ENCODE data around the gene PBX4.

The PBX4 gene

GRCh38 chr19:19534556-19535265 lies 83.8 kb downstream of the PBX4 start:
- H3K4me1 ChIP-seq (ENCODE audit: control insufficient read depth in 1 of 2, insufficient read depth in 2 of 2, low read length in 2 of 2): peaks cover 5 to 31% of the 10 kb centered on the region in 2 donors
- H3K9me3 ChIP-seq (ENCODE audit: control insufficient read depth in 1 of 2, low read length in 2 of 2): no peaks in the 10 kb centered on the region
- H3K36me3 ChIP-seq (ENCODE audit: control insufficient read depth in 1 of 2, insufficient read depth in 2 of 2, low read length in 2 of 2): peaks cover 0 to 3% of the 10 kb centered on the region in 2 donors
- no peak overlapping the region for H3K27ac ChIP-seq (ENCODE audit: low read length)
- H3K27me3 ChIP-seq (ENCODE audit: low read depth, low read length): peaks cover 14% of the 10 kb centered on the region
- H3K4me3 ChIP-seq (ENCODE audit: low read depth in 1 of 2, low read length in 2 of 2): no peak overlapping the region

GRCh38 chr19:19533841-19534240 lies 84.6 kb downstream of the PBX4 start:
- H3K4me1 ChIP-seq (ENCODE audit: control insufficient read depth in 1 of 2, insufficient read depth in 2 of 2, low read length in 2 of 2): peaks cover 4 to 32% of the 10 kb centered on the region in 2 donors
- H3K4me3 ChIP-seq (ENCODE audit: low read depth in 1 of 2, low read length in 2 of 2): no peak overlapping the region
- H3K9me3 ChIP-seq (ENCODE audit: control insufficient read depth in 1 of 2, low read length in 2 of 2): no peaks in the 10 kb centered on the region
- H3K27ac ChIP-seq (ENCODE audit: low read length): no peak overlapping the region
- H3K27me3 ChIP-seq (ENCODE audit: low read depth, low read length): peaks cover 11% of the 10 kb centered on the region
- peaks cover 0 to 3% of the 10 kb centered on the region in 2 donors for H3K36me3 ChIP-seq (ENCODE audit: control insufficient read depth in 1 of 2, insufficient read depth in 2 of 2, low read length in 2 of 2)

- Histone ChIP-seq H3K27ac (ENCODE audit: low read length) (no peak overlapping the region), H3K4me1 (ENCODE audit: control insufficient read depth in 1 of 2, insufficient read depth in 2 of 2, low read length in 2 of 2) (peaks cover 0 to 24% of the 10 kb centered on the region in 2 donors), H3K4me3 (ENCODE audit: low read depth in 1 of 2, low read length in 2 of 2) (no peak overlapping the region), H3K27me3 (ENCODE audit: low read depth, low read length) (peaks cover 3% of the 10 kb centered on the region), H3K9me3 (ENCODE audit: control insufficient read depth in 1 of 2, low read length in 2 of 2) (no peaks in the 10 kb centered on the region), H3K36me3 (ENCODE audit: control insufficient read depth in 1 of 2, insufficient read depth in 2 of 2, low read length in 2 of 2) (peaks cover 0 to 4% of the 10 kb centered on the region in 2 donors)
Observed at GRCh38 chr19:19532806-19533701, 85.4 kb downstream of the PBX4 start.

- Histone ChIP-seq H3K4me1 (ENCODE audit: control insufficient read depth in 1 of 2, insufficient read depth in 2 of 2, low read length in 2 of 2) (peaks cover 0 to 16% of the 10 kb centered on the region in 2 donors), H3K27me3 (ENCODE audit: low read depth, low read length) (no peaks in the 10 kb centered on the region), H3K9me3 (ENCODE audit: control insufficient read depth in 1 of 2, low read length in 2 of 2) (no peaks in the 10 kb centered on the region), H3K27ac (ENCODE audit: low read length) (no peak overlapping the region), H3K36me3 (ENCODE audit: control insufficient read depth in 1 of 2, insufficient read depth in 2 of 2, low read length in 2 of 2) (peaks cover 0 to 13% of the 10 kb centered on the region in 2 donors), H3K4me3 (ENCODE audit: low read depth in 1 of 2, low read length in 2 of 2) (no peak overlapping the region)
Observed at GRCh38 chr19:19531951-19532805, 86.3 kb downstream of the PBX4 start.

GRCh38 chr19:19530889-19531288 lies 87.6 kb downstream of the PBX4 start:
- no peaks in the 10 kb centered on the region for H3K9me3 ChIP-seq (ENCODE audit: control insufficient read depth in 1 of 2, low read length in 2 of 2)
- H3K36me3 ChIP-seq (ENCODE audit: control insufficient read depth in 1 of 2, insufficient read depth in 2 of 2, low read length in 2 of 2): peaks cover 0 to 24% of the 10 kb centered on the region in 2 donors
- no peak overlapping the region for H3K27ac ChIP-seq (ENCODE audit: low read length)
- no peaks in the 10 kb centered on the region for H3K27me3 ChIP-seq (ENCODE audit: low read depth, low read length)
- H3K4me3 ChIP-seq (ENCODE audit: low read depth in 1 of 2, low read length in 2 of 2): no peak overlapping the region
- peaks cover 0 to 14% of the 10 kb centered on the region in 2 donors for H3K4me1 ChIP-seq (ENCODE audit: control insufficient read depth in 1 of 2, insufficient read depth in 2 of 2, low read length in 2 of 2)

- Histone ChIP-seq H3K27me3 (ENCODE audit: low read depth, low read length) (no peaks in the 10 kb centered on the region), H3K36me3 (ENCODE audit: control insufficient read depth in 1 of 2, insufficient read depth in 2 of 2, low read length in 2 of 2) (peaks cover 0 to 24% of the 10 kb centered on the region in 2 donors), H3K9me3 (ENCODE audit: control insufficient read depth in 1 of 2, low read length in 2 of 2) (no peaks in the 10 kb centered on the region), H3K4me1 (ENCODE audit: control insufficient read depth in 1 of 2, insufficient read depth in 2 of 2, low read length in 2 of 2) (peaks cover 0 to 14% of the 10 kb centered on the region in 2 donors), H3K27ac (ENCODE audit: low read length) (no peak overlapping the region), H3K4me3 (ENCODE audit: low read depth in 1 of 2, low read length in 2 of 2) (no peak overlapping the region)
Observed at GRCh38 chr19:19530423-19530804, 88.1 kb downstream of the PBX4 start.

- H3K4me3 ChIP-seq (ENCODE audit: low read depth in 1 of 2, low read length in 2 of 2): no peak overlapping the region
- no peak overlapping the region for H3K27ac ChIP-seq (ENCODE audit: low read length)
- peaks cover 0 to 22% of the 10 kb centered on the region in 2 donors for H3K36me3 ChIP-seq (ENCODE audit: control insufficient read depth in 1 of 2, insufficient read depth in 2 of 2, low read length in 2 of 2)
Observed at GRCh38 chr19:19529783-19530422, 88.6 kb downstream of the PBX4 start.

GRCh38 chr19:19528721-19529490 lies 89.6 kb downstream of the PBX4 start, which contains the start of gene YJEFN3:
Gene YJEFN3 (plus strand): TSS chr19:19528911. CDS start chr19:19528933, 22 bp downstream.
- Histone ChIP-seq H3K27ac (ENCODE audit: low read length) (no peak within 1 kb of the TSS), H3K4me1 (ENCODE audit: control insufficient read depth in 1 of 2, insufficient read depth in 2 of 2, low read length in 2 of 2) (peaks cover 0 to 14% of the 10 kb centered on the region in 2 donors), H3K36me3 (ENCODE audit: control insufficient read depth in 1 of 2, insufficient read depth in 2 of 2, low read length in 2 of 2) (peaks cover 3 to 27% of the 10 kb centered on the region in 2 donors), H3K27me3 (ENCODE audit: low read depth, low read length) (no peaks in the 10 kb centered on the region), H3K4me3 (ENCODE audit: low read depth in 1 of 2, low read length in 2 of 2) (no peak within 1 kb of the TSS), H3K9me3 (ENCODE audit: control insufficient read depth in 1 of 2, low read length in 2 of 2) (no peaks in the 10 kb centered on the region)

More at GRCh38 chr19:19529783-19530422, 88.6 kb downstream of the PBX4 start:
- Histone ChIP-seq H3K4me1 (ENCODE audit: control insufficient read depth in 1 of 2, insufficient read depth in 2 of 2, low read length in 2 of 2) (peaks cover 0 to 14% of the 10 kb centered on the region in 2 donors), H3K9me3 (ENCODE audit: control insufficient read depth in 1 of 2, low read length in 2 of 2) (no peaks in the 10 kb centered on the region), H3K27me3 (ENCODE audit: low read depth, low read length) (no peaks in the 10 kb centered on the region)

- Histone ChIP-seq H3K27ac (ENCODE audit: low read length) (no peak overlapping the region), H3K4me3 (ENCODE audit: low read depth in 1 of 2, low read length in 2 of 2) (no peak overlapping the region), H3K27me3 (ENCODE audit: low read depth, low read length) (no peaks in the 10 kb centered on the region), H3K9me3 (ENCODE audit: control insufficient read depth in 1 of 2, low read length in 2 of 2) (no peaks in the 10 kb centered on the region), H3K4me1 (ENCODE audit: control insufficient read depth in 1 of 2, insufficient read depth in 2 of 2, low read length in 2 of 2) (peaks cover 0 to 14% of the 10 kb centered on the region in 2 donors), H3K36me3 (ENCODE audit: control insufficient read depth in 1 of 2, insufficient read depth in 2 of 2, low read length in 2 of 2) (peaks cover 4 to 31% of the 10 kb centered on the region in 2 donors)
Observed at GRCh38 chr19:19527674-19528625, 90.5 kb downstream of the PBX4 start.
